Neural progenitor cell (in vitro differentiated cells): ENCODE data around the gene TMEM106B. TPM values are rescaled to one million over a fixed set of nuclear protein-coding genes. Genes with fewer than 3 reads are reported as not detected.

ENCODE experiments used
- DNase-seq: peaks from one replicate; pipeline ENCODE4 v3.0.0-alpha.2; 2016; ENCODE audit warnings: low spot score
- H2AFZ ChIP-seq: fragments of 200-600 bp; sonication (generic); replicated peaks from 2 replicates; pipeline ENCODE4 v1.6.1; 2016; ENCODE audit warnings: antibody characterized with exemption
- H3F3A ChIP-seq: fragments of 200-600 bp; sonication (generic); 2 replicates; pipeline ENCODE4 v1.6.1; 2016; ENCODE audit warnings: antibody characterized with exemption, low read depth
- H3K27ac ChIP-seq: fragments of 200-600 bp; sonication (generic); 2 replicates; pipeline ENCODE4 v1.5.1; 2016; ENCODE audit warnings: mild to moderate bottlenecking
- H3K27me3 ChIP-seq: fragments of 200-600 bp; sonication (generic); 2 replicates; pipeline ENCODE4 v1.6.1; 2016; ENCODE audit warnings: mild to moderate bottlenecking, moderate library complexity
- H3K36me3 ChIP-seq: fragments of 200-600 bp; sonication (generic); 2 replicates; pipeline ENCODE4 v1.5.1; 2016
- H3K4me1 ChIP-seq: fragments of 200-600 bp; sonication (generic); 2 replicates; pipeline ENCODE4 v1.6.1; 2016; ENCODE audit warnings: mixed run types
- H3K4me2 ChIP-seq: fragments of 200-600 bp; sonication (generic); 2 replicates; pipeline ENCODE4 v1.6.1; 2016
- H3K4me3 ChIP-seq: fragments of 200-600 bp; sonication (generic); 2 replicates; pipeline ENCODE4 v1.5.1; 2016
- H3K79me2 ChIP-seq: fragments of 200-600 bp; sonication (generic); 2 replicates; pipeline ENCODE4 v1.6.1; 2016; ENCODE audit warnings: low read depth
- H3K9ac ChIP-seq: fragments of 200-600 bp; sonication (generic); 2 replicates; pipeline ENCODE4 v1.6.1; 2016
- H3K9me3 ChIP-seq: fragments of 200-600 bp; sonication (generic); 2 replicates; pipeline ENCODE4 v1.5.1; 2016; ENCODE audit warnings: low read depth
- H4K20me1 ChIP-seq: fragments of 200-600 bp; sonication (generic); 2 replicates; pipeline ENCODE4 v1.6.1; 2016; ENCODE audit warnings: low read depth
- H3K27ac Mint-ChIP-seq: 3 replicates; pipeline ENCODE4 v1.8.0; 2021; ENCODE audit warnings: mixed read lengths
- H3K27me3 Mint-ChIP-seq: 2 replicates; pipeline ENCODE4 v1.8.0; 2022; ENCODE audit warnings: low read depth, mild to moderate bottlenecking, inconsistent platforms, moderate library complexity, mixed read lengths; ENCODE audit not compliant: insufficient read depth
- H3K36me3 Mint-ChIP-seq: 3 replicates; pipeline ENCODE4 v1.8.0; 2021; ENCODE audit warnings: mixed read lengths
- H3K4me1 Mint-ChIP-seq: 3 replicates; pipeline ENCODE4 v1.8.0; 2021; ENCODE audit warnings: mixed read lengths
- H3K4me3 Mint-ChIP-seq: 3 replicates; pipeline ENCODE4 v1.8.0; 2021; ENCODE audit warnings: mild to moderate bottlenecking, moderate library complexity, mixed read lengths
- H3K9me3 Mint-ChIP-seq: 3 replicates; pipeline ENCODE4 v1.8.0; 2020; ENCODE audit warnings: mixed read lengths
- EZH2 ChIP-seq: fragments of 200-600 bp; sonication (generic); IDR thresholded peaks from 2 replicates; pipeline ENCODE4 v1.6.1; 2017; ENCODE audit warnings: antibody characterized with exemption, mild to moderate bottlenecking, moderate library complexity
- EZH2phosphoT487 ChIP-seq: fragments of 200-600 bp; sonication (generic); IDR thresholded peaks from 2 replicates; pipeline ENCODE4 v1.6.1; 2017; ENCODE audit warnings: antibody characterized with exemption
- total RNA-seq: library from RNA; depleted of rRNA; stranded (reverse); fragments of >200 nt; gene quantifications from 2 replicates; pipeline ENCODE4 v1.2.3, GENCODE V29; 2015; ENCODE audit warnings: low replicate concordance
- TF ChIP-seq, protein P1 (sequence below): fragments of 200-600 bp; sonication (generic); IDR thresholded peaks from 2 replicates; pipeline ENCODE4 v1.5.1; 2017; ENCODE audit warnings: antibody characterized with exemption, mild to moderate bottlenecking

Gene TMEM106B
- total RNA-seq, 1 donor from 2014 or later = 96.5 TPM

DNA sequence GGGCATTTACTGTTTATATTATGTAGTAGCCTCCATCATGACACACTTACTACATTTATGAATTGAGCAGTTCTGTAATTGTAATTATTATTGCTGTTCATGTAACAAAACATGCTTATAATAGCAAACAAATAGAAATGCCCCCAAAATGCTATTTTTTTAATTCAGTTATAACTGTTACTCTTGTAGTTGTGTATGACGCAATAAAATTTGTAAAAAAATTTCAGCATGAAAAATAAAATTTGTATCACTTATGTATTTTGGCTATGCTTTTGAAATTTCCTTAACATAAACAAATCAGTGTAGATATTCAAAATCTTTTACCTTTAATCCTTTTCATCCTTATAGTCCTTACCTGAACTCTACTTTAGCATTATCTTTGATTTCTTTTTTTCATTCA, 25.9 kb downstream of the TMEM106B start:
- Mint-ChIP-seq H3K36me3 (peaks cover 26% of the 10 kb centered on the region), H3K4me1 (no peaks in the 10 kb centered on the region), H3K4me3 (no peak overlapping the region), H3K27me3 (no peaks in the 10 kb centered on the region), H3K9me3 (peaks cover 9% of the 10 kb centered on the region), H3K27ac (no peak overlapping the region)
- Histone ChIP-seq H3K27ac (no peak overlapping the region), H3K27me3 (no peaks in the 10 kb centered on the region), H3K36me3 (peaks cover 6% of the 10 kb centered on the region), H3K79me2 (no peaks in the 10 kb centered on the region), H3K4me3 (no peak overlapping the region), H2AFZ (no peak overlapping the region), H3K4me2 (no peak overlapping the region), H3K4me1 (no peaks in the 10 kb centered on the region), H4K20me1 (no peaks in the 10 kb centered on the region), H3F3A (no peaks in the 10 kb centered on the region), H3K9me3 (no peaks in the 10 kb centered on the region), H3K9ac (no peak overlapping the region)
- TF ChIP-seq EZH2 (no peak), EZH2phosphoT487 (no peak)
- TF ChIP-seq, protein P1, sequence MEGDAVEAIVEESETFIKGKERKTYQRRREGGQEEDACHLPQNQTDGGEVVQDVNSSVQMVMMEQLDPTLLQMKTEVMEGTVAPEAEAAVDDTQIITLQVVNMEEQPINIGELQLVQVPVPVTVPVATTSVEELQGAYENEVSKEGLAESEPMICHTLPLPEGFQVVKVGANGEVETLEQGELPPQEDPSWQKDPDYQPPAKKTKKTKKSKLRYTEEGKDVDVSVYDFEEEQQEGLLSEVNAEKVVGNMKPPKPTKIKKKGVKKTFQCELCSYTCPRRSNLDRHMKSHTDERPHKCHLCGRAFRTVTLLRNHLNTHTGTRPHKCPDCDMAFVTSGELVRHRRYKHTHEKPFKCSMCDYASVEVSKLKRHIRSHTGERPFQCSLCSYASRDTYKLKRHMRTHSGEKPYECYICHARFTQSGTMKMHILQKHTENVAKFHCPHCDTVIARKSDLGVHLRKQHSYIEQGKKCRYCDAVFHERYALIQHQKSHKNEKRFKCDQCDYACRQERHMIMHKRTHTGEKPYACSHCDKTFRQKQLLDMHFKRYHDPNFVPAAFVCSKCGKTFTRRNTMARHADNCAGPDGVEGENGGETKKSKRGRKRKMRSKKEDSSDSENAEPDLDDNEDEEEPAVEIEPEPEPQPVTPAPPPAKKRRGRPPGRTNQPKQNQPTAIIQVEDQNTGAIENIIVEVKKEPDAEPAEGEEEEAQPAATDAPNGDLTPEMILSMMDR = no peak
- no peak for DNase-seq

DNA sequence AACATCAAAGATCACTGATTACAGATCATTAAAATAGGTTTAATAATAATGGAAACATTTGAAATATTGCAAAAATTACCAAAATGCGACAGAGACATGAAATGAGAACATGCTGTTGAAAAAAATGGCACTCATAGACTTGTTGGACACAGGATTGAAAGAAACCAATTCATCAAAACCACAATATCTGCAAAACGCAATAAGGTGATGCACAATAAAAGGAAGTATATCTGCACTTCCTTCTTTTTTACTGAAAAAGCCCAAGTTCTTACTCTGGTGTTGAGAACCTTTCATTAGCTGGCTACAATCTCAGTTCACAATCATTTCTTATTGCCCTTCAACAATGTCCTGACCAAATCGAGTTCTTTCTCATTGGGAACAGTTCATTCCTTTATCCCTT, 28.7 kb downstream of the TMEM106B start:
- Mint-ChIP-seq H3K4me3 (no peak overlapping the region), H3K36me3 (peaks cover 24% of the 10 kb centered on the region), H3K4me1 (no peaks in the 10 kb centered on the region), H3K9me3 (peaks cover 9% of the 10 kb centered on the region), H3K27ac (no peak overlapping the region), H3K27me3 (no peaks in the 10 kb centered on the region)
- Histone ChIP-seq H3K9me3 (no peaks in the 10 kb centered on the region), H2AFZ (no peak overlapping the region), H4K20me1 (no peaks in the 10 kb centered on the region), H3K79me2 (no peaks in the 10 kb centered on the region), H3K9ac (no peak overlapping the region), H3K4me2 (no peak overlapping the region), H3K27me3 (no peaks in the 10 kb centered on the region), H3K27ac (no peak overlapping the region), H3K36me3 (peaks cover 6% of the 10 kb centered on the region), H3F3A (no peaks in the 10 kb centered on the region), H3K4me3 (no peak overlapping the region), H3K4me1 (no peaks in the 10 kb centered on the region)
- no peak for DNase-seq
- TF ChIP-seq EZH2 (no peak), EZH2phosphoT487 (no peak)
- TF ChIP-seq, protein P1 = no peak

DNA sequence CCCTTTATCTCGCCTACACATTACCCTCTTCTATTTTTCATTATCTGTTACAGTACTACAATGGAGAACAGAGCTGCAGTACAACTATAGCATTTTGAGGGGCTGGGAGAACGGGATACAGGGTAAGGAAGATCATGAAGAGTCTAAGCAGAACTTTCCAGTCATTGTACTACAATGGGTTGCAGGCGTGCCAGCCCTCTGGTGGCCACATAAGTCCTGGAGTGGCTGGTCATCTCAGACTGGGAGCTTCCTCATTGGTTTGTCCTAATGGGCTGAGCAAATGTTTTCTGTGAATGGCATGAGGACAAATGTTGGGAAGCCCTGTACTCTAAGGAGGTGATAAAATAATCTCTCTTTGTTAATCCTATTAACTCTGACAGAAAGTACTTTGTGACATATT, 33.0 kb downstream of the TMEM106B start:
- Histone ChIP-seq H3K9ac (no peak overlapping the region), H3K27ac (no peak overlapping the region), H3F3A (no peaks in the 10 kb centered on the region), H3K4me2 (no peak overlapping the region), H2AFZ (peak overlapping the region; percentile 80), H3K36me3 (no peaks in the 10 kb centered on the region), H3K4me3 (no peak overlapping the region), H3K4me1 (no peaks in the 10 kb centered on the region), H3K27me3 (no peaks in the 10 kb centered on the region), H4K20me1 (no peaks in the 10 kb centered on the region), H3K79me2 (no peaks in the 10 kb centered on the region), H3K9me3 (no peaks in the 10 kb centered on the region)
- Mint-ChIP-seq H3K9me3 (peaks cover under 1% of the 10 kb centered on the region), H3K27me3 (no peaks in the 10 kb centered on the region), H3K4me3 (no peak overlapping the region), H3K4me1 (no peaks in the 10 kb centered on the region), H3K36me3 (peaks cover 6% of the 10 kb centered on the region), H3K27ac (no peak overlapping the region)
- DNase-seq = peak; percentile 66
- TF ChIP-seq EZH2 = no peak
- TF ChIP-seq, protein P1 = peak; percentile 59
